NB4 (cell line): ENCODE measurements around the gene CIART.

Source experiments
- MYC ChIP-seq: IDR thresholded peaks from 2 replicates; pipeline ENCODE4 v1.6.1; 2011; ENCODE audit warnings: low read depth, low read length
- POLR2A ChIP-seq: IDR thresholded peaks from 2 replicates; pipeline ENCODE4 v1.6.1; 2011; ENCODE audit warnings: mild to moderate bottlenecking; ENCODE audit not compliant: insufficient read length; ENCODE audit errors: extremely low read depth
- TF ChIP-seq, protein P1 (sequence below): IDR thresholded peaks from one replicate; pipeline ENCODE4 v1.5.1; 2012; ENCODE audit warnings: low read depth, low read length
- TF ChIP-seq, protein P2 (sequence below): IDR thresholded peaks from 2 replicates; pipeline ENCODE4 v1.6.1; 2011; ENCODE audit warnings: low read depth, low read length

DNA sequence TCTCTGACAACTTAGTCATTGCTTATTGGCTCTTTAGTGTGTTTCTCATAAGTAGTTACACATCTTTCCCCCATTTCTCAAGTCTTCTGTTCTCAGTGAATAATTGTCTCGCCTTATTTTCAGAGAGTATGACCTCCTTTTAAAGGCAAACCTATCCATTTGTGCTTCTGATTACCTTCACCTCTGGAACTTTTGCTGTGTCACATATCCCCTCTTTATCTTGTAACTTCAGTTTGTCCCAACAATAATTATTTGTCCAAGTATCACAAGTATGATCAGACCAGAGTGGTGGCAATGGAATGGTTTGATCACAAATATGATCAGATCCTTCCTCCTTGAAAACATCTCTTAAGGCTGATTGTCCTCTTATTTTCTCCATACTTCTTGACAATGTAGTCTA lies 6.0 kb downstream of the CIART start:
- TF ChIP-seq, protein P1, sequence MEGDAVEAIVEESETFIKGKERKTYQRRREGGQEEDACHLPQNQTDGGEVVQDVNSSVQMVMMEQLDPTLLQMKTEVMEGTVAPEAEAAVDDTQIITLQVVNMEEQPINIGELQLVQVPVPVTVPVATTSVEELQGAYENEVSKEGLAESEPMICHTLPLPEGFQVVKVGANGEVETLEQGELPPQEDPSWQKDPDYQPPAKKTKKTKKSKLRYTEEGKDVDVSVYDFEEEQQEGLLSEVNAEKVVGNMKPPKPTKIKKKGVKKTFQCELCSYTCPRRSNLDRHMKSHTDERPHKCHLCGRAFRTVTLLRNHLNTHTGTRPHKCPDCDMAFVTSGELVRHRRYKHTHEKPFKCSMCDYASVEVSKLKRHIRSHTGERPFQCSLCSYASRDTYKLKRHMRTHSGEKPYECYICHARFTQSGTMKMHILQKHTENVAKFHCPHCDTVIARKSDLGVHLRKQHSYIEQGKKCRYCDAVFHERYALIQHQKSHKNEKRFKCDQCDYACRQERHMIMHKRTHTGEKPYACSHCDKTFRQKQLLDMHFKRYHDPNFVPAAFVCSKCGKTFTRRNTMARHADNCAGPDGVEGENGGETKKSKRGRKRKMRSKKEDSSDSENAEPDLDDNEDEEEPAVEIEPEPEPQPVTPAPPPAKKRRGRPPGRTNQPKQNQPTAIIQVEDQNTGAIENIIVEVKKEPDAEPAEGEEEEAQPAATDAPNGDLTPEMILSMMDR = no peak
- TF ChIP-seq, protein P2, sequence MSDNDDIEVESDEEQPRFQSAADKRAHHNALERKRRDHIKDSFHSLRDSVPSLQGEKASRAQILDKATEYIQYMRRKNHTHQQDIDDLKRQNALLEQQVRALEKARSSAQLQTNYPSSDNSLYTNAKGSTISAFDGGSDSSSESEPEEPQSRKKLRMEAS = no peak
- TF ChIP-seq POLR2A (no peak), MYC (no peak)
